Breast epithelium (tissue), 4 donors: Measurements from ENCODE around the gene KLC3. TPM values are rescaled to one million over a fixed set of nuclear protein-coding genes. Genes with fewer than 3 reads are reported as not detected.

Experiments
- DNase-seq, 2 donors: peaks; one replicate each; pipeline ENCODE4 v3.0.0-alpha.2; 2019; ENCODE audit warnings: low spot score in 2 of 2
- H3K27ac ChIP-seq, 2 donors: fragments of 200-600 bp; sonication (generic) in 1 of 2; one replicate each; pipeline ENCODE4 v1.5.1; 2016 to 2019; ENCODE audit warnings: mild to moderate bottlenecking in 1 of 2
- H3K27me3 ChIP-seq, 2 donors: fragments of 200-600 bp; sonication (generic) in 1 of 2; one replicate each; pipeline versions ENCODE4 v1.5.1 to v1.6.0; 2017 to 2019; ENCODE audit warnings: control low read depth in 1 of 2, mild to moderate bottlenecking in 1 of 2
- H3K36me3 ChIP-seq: fragments of 200-600 bp; one replicate; pipeline ENCODE4 v1.5.1; 2019
- H3K4me1 ChIP-seq, 2 donors: fragments of 200-600 bp; sonication (generic); one replicate each; pipeline ENCODE4 v1.5.1; 2016 to 2019; ENCODE audit warnings: control low read depth in 1 of 2
- H3K4me3 ChIP-seq, 3 donors: fragments of 200-600 bp; sonication (generic); 1 replicate in 2 of 3; 2 replicates in 1 of 3; pipeline ENCODE4 v1.5.1; 2016 to 2019; ENCODE audit warnings: mild to moderate bottlenecking in 3 of 3, moderate library complexity in 2 of 3
- H3K9me3 ChIP-seq, 2 donors: fragments of 200-600 bp; sonication (generic) in 1 of 2; one replicate each; pipeline ENCODE4 v1.5.1; 2016 to 2019; ENCODE audit warnings: control low read depth in 1 of 2
- CTCF ChIP-seq, 3 donors: fragments of 450-650 bp; IDR thresholded peaks; one replicate each; pipeline ENCODE4 v1.5.1; 2016 to 2017; ENCODE audit warnings: antibody characterized with exemption in 3 of 3, mild to moderate bottlenecking in 3 of 3, moderate library complexity in 3 of 3
- POLR2A ChIP-seq: fragments of 450-650 bp; IDR thresholded peaks from one replicate; pipeline ENCODE4 v1.6.1; 2016; ENCODE audit warnings: antibody characterized with exemption, mild to moderate bottlenecking, moderate library complexity
- POLR2AphosphoS5 ChIP-seq, 3 donors: sonication (generic); formaldehyde crosslinking; IDR thresholded peaks; one replicate each; pipeline ENCODE4 v1.6.1; 2017; ENCODE audit warnings: antibody characterized with exemption in 3 of 3
- intact Hi-C: fragments of 100-400 bp; cut with DNase I; formaldehyde crosslinking; loops from one replicate; pipeline ENCODE4 v1.15.1; 2023; ENCODE audit warnings: low total_unique reads
- total RNA-seq, 3 donors: library from RNA; depleted of rRNA; stranded (reverse); fragments of >200 nt; gene quantifications; one replicate each; pipeline ENCODE4 v1.1.0, GENCODE V29; 2016

The KLC3 gene
- total RNA-seq, 3 donors from 2014 or later, result 5.6 to 13.5 TPM; not detected in 1

- intact Hi-C loops, result no loop called here
- DNase-seq, result no peak
- TF ChIP-seq POLR2AphosphoS5 (IDR thresholded peaks at IDR 0.05), result no peak
- TF ChIP-seq POLR2A, result no peak
- TF ChIP-seq CTCF (IDR thresholded peaks at IDR 0.05), result no peak
Observed at GRCh38 chr19:45336696-45337251, 3.8 kb upstream of the KLC3 start.

GRCh38 chr19:45339629-45340028 lies 921 bp upstream of the KLC3 start:
- Histone ChIP-seq H3K36me3 (no peaks in the 10 kb centered on the region), H3K27ac (no peak overlapping the region), H3K9me3 (no peaks in the 10 kb centered on the region), H3K27me3 (peaks cover 0 to 11% of the 10 kb centered on the region in 2 donors), H3K4me3 (no peak overlapping the region), H3K4me1 (no peaks in the 10 kb centered on the region)
- intact Hi-C loops, result no loop called here
- TF ChIP-seq POLR2AphosphoS5 (IDR thresholded peaks at IDR 0.05) (no peak), POLR2A (no peak), CTCF (IDR thresholded peaks at IDR 0.05) (no peak)
- DNase-seq, result no peak

More at GRCh38 chr19:45336696-45337251, 3.8 kb upstream of the KLC3 start:
- Histone ChIP-seq H3K36me3 (no peaks in the 10 kb centered on the region), H3K27ac (no peak overlapping the region), H3K27me3 (peaks cover 0 to 11% of the 10 kb centered on the region in 2 donors), H3K4me1 (no peaks in the 10 kb centered on the region), H3K9me3 (no peaks in the 10 kb centered on the region), H3K4me3 (no peak overlapping the region)

GRCh38 chr19:45340899-45341453 lies 426 bp downstream of the KLC3 start:
- Histone ChIP-seq H3K36me3 (no peaks in the 10 kb centered on the region), H3K4me3 (peak overlapping the region in 2 of 3 donors; percentile 63 to 74), H3K4me1 (no peaks in the 10 kb centered on the region), H3K27ac (peak overlapping the region; percentile 71 to 78), H3K9me3 (no peaks in the 10 kb centered on the region), H3K27me3 (peaks cover 0 to 11% of the 10 kb centered on the region in 2 donors)
- DNase-seq, result peak in 1 of 2 donors; percentile 33
- intact Hi-C loops, result no loop called here
- TF ChIP-seq POLR2AphosphoS5 (IDR thresholded peaks at IDR 0.05) (no peak), POLR2A (no peak), CTCF (IDR thresholded peaks at IDR 0.05) (no peak)

- TF ChIP-seq POLR2A (no peak), POLR2AphosphoS5 (IDR thresholded peaks at IDR 0.05) (no peak), CTCF (IDR thresholded peaks at IDR 0.05) (no peak)
- DNase-seq, result no peak
- intact Hi-C loops, result no loop called here
Observed at GRCh38 chr19:45342911-45343310, 2.4 kb downstream of the KLC3 start.

GRCh38 chr19:45344621-45345505 lies 4.3 kb downstream of the KLC3 start:
- Histone ChIP-seq H3K4me1 (no peaks in the 10 kb centered on the region), H3K27me3 (peaks cover 0 to 11% of the 10 kb centered on the region in 2 donors), H3K36me3 (no peaks in the 10 kb centered on the region), H3K27ac (no peak overlapping the region), H3K4me3 (no peak overlapping the region), H3K9me3 (no peaks in the 10 kb centered on the region)
- no peak for DNase-seq
- intact Hi-C loops, result no loop called here
- TF ChIP-seq POLR2AphosphoS5 (IDR thresholded peaks at IDR 0.05) (no peak), POLR2A (no peak)

More at GRCh38 chr19:45342911-45343310, 2.4 kb downstream of the KLC3 start:
- Histone ChIP-seq H3K4me3 (no peak overlapping the region), H3K27ac (no peak overlapping the region), H3K36me3 (no peaks in the 10 kb centered on the region), H3K9me3 (no peaks in the 10 kb centered on the region), H3K4me1 (no peaks in the 10 kb centered on the region), H3K27me3 (peaks cover 0 to 11% of the 10 kb centered on the region in 2 donors)
